ENCODE results near the gene CORO6.
"Not testable (repeated sequence)": the region's sequence is repeated elsewhere in the genome, so short reads cannot be mapped to it uniquely, and the experiment has no call there.

The CORO6 gene

DNA sequence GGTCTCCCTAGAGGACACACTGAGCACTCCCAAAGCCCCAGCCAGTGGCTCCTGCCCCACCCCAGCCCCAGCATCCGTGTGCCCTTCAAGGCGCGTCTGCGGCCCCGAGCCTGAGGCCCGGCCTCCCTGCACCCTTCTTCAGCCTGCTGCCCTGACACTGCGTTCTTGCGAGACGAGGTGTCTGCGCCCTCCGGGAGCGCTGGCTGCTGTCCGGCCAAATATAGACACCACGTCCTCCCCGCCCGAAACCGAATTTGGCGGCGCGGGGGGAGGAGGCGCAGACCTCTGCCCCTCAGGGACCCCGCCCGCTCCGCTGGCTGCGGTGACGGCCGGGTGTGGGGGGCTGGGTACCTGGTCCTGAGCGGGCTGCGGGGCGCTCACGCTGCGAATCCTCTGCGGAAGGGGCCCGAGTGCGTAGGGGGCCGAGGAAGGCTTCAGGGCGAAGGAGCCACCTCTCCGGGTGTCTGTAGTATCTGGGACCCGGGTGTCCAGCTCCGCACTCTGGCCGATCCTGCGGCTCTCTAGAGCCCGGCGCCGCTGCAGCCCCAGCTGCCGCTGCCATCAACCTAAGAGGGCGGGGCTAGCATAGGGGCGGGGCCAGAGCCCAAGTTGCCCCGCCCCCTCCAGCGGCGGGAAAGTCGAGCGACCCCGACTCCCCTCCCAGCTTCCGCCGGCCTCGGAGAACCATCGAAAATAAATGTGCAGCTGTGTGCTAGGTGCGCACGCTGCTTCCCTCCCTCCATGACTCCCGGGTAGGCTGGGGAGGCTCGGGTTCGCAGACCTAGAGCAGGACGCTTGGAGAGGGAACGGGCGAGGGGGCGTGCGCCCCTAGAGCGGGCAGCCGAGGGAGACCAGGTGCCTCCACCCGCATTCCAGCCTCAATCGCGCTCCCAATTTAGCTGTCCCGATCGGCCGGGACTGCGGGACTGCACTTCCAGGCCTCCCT lies at the start of gene CORO6:
Gene CORO6, minus strand, starts transcription at position 576 of the 946 bp plus-strand sequence. CDS start 1,491 bp downstream, outside the sequence.
- no peak for DNase-seq

DNA sequence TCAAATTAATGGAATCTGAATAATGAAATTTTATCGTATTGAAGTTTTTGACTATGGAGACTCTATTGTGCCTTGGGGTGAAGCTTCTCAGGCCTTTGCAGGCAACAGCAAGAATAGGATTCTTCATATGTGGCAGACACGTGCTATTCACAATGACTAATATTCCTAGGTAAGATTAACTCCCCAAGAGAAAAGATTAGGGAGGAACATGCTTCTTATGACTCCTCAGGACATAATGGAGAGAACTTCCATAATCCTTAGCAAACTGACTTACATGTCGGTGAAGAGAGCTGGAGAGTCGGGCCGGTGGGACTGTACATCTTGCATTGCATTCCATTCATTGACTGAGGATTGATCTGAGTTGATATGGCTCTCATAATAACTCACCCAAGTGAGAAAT lies 48.9 kb upstream of the CORO6 start:
- DNase-seq = no peak

DNA sequence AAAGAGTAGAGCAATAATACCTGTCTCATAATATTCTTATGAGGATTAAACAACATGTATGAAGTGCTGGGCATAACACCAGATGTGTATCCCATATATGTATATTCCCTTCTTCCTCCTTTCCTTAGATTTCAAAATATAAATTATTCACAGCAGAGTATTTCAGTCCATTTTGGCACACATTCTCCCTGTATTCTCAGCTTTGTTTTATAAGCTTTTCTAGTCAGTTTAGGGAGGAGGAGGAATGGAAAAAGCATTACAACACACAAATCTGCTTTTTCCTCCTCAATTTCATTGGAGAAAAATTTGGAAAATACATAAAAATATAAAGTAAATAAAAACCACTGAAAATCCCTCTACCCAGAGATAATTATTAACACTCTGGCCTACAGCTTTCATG lies 46.6 kb upstream of the CORO6 start:
- no peak for DNase-seq

DNA sequence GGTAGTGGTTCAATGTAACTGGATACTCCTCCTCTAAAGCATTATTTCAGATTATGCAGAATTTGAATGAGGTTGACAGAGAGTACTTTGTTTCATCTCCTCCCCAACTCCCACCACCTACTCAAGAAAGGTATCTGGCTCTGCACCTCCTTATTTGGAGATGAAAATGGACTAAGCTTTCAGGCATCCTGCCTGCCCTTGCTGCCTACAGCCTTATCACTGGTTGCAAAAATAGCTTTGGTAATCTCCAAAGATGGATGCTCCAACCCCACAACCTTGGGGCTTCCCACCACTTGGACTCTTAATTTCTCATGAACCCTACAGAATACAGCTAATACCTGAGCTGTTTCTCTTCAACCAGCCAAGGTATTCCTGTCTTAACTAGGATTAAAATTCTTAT lies 45.3 kb upstream of the CORO6 start:
- DNase-seq = no peak

DNA sequence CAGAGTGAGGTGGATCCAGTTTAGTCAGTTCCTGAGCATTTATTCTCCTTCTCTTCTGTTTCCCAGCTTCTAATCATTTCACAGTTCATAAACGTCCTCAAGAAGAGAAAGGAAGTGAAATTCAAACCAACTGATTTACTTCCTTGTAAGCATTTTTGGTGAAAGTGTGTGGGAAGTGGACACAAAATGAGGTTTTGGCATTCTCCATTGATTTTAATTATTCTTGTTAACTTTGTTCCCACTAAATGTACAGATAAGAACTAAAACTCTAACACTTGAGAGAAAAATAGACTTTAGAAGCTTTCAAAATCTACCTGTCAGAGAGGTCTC lies 42.7 kb upstream of the CORO6 start:
- no peak for DNase-seq

DNA sequence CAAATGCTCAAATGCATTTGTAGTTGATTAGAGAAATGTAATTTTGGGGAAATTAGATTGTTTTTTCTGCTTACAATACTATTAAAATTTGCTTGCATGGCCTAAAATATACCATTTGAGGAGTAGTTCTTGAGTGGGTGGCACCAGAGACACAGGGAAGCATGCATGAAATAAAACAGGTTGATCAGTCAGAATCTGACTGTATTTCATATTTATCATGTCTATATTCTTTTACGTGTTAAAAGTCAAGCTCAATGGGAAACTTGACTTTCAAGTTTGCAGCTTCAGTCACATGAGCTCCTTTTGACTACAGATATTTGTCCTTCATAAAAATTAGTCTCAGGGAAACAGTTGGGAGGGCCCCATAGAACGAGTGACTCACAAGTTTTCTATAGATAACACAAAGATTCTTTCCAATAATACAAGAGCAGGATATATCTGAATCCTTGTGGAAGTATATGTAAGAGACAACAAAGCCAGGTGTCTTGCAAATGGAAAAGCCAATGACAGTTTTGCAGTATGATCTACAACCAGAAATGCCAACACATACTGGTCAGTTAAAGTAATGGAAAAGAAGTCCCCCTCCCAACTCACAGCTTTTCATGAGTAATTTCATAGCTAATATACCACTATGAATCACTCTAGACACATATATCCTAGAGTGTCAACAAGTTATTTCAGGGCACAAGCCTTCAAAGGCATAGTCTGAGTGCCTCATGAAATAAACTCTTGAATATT lies 42.2 kb upstream of the CORO6 start:
- no peak for DNase-seq

DNA sequence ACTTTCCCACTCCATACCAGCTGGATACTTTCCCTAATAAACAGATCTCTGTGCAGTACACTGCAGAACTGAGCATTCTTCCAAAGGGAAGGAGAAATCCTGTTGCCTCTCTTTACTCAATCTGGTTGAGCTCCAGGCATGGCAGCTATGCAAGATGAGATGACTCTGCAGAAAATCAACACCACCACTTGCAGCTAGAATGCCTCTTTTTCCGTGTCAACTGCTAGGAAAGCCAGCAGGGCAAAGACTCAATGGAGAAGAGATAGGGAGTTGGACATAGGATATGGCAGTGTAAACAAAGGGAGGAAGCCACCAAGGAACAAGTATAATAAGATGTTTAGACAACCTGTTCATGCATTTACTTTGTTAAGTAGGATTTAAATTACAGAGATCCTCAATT lies 40.4 kb upstream of the CORO6 start:
- no peak for DNase-seq

DNA sequence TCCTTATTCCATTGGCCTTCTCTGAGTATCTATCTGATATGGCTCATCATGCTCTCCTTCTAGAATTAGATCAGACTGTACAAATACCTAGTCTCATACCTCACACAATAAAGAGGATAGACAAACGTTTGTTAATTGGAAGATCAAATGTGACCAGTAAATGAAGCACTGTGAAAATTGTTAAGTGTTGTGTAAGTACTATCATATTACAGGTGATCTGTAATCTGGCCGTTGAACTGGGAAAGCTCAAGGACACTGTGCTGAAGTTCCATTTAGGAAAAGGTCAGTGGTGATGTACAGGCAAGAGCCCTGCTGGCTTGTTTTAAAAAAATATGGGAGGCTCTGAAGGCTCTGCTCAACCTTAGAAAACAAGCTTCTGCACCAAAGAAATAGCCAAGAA lies 38.5 kb upstream of the CORO6 start:
- DNase-seq = no peak

DNA sequence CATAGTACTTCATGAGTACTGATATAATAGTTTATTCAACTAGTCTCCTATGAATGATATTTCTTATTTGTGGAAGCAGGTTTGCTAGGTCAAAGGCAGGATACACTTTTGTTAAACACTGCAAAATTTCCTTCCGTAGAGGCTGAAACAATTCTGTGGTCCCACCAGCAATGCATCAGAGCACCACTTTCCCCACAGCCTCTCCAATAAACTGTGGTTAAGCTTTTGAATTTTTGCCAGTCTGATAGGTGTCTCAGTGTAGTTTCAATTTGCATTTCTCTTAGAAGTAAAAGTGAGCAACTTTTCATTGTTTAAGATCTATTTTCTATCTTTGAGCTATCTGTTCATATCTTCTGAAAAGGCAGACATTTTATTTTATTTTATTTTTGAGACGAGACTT lies 36.4 kb upstream of the CORO6 start:
- no peak for DNase-seq

DNA sequence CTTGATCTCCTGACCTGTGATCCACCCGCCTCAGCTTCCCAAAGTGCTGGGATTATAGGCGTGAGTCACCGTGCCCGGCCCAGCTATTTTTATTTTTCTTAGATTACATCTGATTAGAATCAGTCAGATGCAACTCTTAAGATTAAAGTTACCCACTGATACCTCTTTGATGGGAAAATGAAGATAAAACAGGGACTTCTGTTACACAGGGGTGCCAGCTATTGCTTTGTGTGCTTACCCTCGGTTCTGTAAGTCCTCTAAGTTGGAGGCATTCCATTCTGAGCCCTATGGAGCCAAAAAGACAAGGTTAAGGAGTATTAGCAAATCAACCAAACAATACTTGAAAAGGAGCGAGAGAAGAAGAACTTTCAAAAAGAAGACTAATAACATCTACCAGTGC lies 32.6 kb upstream of the CORO6 start:
- no peak for DNase-seq

DNA sequence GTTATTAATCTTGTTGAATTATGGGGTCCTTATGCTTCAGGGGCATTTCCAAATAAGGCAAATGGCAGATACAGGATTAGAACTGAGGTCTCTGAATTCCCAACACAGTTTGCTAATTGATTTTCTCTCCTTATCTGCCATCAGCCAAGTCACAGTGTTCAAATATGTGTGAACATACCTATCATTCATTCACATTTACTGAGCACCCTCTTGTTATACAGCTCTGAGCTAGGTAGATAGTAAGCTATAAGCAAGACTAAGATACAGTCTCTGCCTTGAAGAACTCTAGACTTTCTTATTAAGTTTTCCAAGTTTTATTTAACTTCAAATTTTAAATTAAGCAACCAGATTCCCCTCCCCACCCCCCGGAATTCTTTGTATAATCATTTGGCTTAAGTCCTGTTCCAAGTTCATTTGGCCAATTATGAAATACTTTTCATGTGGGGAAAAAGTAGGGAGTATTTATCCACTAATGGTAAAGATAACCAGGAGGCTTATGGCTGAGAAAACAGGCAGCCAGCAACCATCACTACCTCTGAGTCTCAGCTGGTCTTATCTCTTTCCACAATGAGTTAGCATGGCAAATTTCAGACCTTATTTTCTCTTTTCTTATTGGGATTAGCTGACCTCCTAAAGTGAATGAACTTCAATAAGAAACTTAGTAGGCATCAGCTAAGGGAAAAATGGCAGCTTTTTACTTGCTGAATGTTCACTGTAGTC lies 31.4 kb upstream of the CORO6 start:
- DNase-seq = no peak

DNA sequence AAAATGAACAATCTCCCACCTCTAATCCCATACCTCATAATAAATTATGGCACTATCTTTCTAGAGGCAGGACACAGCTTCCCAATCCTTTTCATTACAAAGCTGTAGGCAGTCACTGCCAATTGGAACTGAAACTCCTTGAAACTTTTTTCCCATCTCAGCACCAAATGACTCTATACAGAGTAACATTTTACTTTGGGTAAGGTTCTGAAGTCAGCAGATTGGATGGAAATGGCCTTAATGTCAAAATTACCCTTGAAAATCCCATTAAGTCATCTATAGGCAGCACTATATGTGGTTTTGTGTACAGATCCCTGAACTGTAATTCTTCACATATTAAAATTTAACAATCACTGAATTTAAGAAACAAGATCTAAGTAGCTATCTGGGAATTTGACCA lies 30.3 kb upstream of the CORO6 start:
- DNase-seq = no peak

DNA sequence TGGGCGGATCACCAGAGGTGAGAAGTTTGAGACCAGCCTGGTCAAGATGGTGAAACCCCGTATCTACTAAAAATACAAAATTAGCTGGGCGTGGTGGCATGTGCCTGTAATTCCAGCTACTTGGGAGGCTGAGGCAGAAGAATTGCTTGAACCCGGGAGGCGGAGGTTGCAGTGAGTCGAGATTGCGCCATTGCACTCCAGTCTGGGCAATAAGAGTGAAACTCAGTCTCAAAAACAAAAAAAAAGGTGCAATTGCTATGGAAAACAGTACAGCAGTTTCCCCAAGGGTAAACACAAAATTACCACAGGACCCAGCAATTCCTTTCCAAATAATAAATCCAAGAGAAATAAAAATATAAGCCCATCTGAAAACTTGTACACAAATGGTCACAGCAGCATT lies 29.2 kb upstream of the CORO6 start:
- not testable (repeated sequence) for DNase-seq

DNA sequence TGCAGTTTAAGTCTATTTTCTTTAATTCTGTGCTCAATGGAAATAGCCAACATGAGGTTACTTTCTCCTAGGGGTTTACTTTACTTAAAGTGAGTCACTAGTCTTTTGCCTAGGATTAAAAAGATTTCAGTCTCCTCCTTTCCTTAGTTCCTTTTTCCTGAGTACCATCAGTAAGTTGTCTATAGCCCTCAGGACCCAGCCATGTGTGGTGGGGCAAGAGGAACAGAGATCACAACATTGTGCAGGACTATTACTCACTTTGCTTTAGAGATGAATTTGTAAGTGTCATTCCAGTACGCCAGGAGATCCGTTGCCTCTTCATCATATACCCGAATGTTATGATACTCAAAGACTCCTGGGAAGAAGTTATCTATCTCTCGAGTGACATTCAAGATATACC lies 27.7 kb upstream of the CORO6 start:
- DNase-seq = no peak

DNA sequence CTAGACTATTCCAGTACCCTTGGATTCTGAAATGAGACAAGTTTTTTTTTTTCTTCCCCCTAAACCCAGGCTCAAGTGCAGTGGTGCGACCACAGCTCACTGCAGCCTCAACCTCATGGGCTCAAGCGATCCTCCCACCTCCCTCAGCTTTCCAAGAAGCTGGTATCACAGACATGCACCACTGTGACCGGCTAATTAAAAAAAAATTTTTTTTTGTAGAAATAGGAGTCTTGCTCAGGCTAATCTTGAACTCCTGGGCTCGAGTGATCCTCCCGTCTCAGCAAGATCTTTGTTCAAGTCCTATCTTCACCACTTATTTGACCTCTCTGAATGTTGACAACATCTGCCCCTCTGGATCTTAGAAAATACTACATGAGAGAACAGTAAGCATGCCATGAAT lies 26.6 kb upstream of the CORO6 start:
- DNase-seq = no peak

DNA sequence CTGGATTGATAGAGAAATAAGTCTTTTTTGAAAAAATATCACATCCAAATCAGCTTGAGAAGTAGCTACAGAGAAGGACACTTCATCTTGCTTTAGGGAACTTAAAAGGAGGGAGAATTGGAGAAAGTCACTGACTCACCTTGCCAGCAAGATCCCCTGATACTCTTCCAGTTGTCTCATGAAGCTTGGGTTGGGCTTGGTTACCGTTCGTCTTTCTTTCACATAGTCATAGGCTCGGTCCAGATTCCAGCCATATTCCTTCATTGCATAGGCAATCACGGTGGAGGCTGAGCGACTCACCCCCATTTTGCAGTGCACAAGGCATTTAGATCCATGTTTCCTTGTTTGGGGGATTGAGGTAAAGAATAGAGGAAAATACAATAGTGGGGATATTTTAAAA lies 25.3 kb upstream of the CORO6 start:
- no peak for DNase-seq

DNA sequence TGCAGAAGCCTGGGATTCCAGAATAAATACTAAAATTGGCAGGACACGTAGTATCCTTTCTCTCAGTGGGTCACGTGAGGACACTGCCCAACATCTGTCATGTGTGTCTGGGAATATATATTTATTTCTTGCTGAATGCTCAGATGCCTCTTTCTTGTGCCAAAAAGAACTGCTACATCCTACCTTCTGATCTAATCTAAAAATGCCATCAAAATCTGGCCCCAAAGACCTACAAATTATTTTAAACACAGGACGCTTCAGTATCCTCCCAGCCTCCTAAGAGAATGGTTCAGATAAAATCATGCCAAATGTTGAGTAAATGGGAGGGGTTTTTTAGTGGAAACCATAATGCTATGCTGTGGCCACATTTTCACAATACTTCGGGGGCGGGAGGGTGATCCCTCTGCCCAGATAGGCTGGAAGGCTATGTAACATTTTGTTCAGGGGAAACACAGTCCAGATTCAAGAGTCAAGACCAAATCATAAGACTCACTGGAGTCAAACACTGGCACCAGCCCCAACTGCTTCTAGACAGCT lies 22.9 kb upstream of the CORO6 start:
- peak; percentile 83 for DNase-seq

DNA sequence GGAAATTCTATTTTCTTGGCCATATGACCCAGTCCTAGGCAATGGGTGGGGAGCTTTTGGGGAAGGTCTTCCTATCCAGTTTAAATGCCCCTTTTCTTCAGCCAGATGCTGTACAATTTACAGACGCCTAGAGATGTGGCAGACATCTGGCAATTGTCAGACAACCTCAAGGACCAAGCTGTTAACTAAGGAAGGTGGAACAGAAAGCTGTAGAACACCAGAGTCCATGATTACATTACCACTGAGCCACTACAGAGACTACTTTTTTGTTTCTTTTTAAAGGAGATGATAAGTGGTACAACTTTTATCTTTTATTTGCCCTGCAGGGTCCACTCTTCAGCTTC lies 21.1 kb upstream of the CORO6 start:
- DNase-seq = no peak

DNA sequence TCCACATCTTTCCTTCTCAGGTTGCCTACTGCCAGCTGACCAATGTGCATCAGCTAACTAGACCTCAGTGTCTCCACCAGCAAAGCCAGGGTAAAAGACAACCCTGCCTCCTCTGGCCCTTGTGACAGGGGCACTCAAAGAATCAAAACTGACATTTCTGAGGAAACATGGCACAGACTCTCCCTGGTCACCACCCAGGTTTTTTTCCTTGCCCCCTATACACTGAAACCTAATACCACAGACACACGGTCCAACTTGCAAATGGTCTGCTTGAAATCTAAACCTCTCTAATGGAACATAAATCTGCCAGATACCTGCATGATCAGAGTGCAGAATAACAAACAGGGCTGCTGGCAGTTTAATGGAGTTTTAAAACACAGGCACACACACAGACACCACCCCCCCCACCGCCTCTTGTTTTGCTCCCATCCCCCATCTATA lies 19.5 kb upstream of the CORO6 start:
- no peak for DNase-seq

DNA sequence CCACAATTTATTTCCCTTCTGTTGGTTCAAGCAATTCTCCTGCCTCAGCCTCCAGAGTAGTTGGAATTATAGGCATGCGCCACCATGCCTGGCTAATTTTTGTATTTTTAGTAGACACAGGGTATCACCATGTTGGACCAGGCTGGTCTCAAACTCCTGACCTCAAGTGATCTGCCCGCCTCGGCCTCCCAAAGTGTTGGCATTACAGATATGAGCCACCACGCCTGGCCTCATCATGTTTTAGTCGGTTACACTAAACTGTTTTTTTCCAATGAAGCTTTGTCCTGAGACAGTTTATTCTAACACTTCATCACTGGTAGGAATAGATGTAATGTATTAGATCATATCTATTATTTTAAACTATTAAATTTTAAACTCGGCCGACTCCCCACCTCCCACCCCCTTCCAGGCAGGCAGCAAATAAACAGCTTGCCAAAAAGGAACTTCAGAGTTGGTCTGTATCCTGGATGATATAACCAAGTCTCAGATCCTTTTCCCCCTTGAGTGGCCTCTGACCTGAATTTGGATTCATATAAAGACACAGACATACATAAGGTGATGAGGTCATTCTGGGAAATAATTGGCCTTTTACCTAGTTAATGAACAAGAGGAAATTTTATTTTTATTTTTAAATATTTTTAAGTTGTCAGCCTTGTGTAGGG lies 18.4 kb upstream of the CORO6 start:
- DNase-seq = no peak

DNA sequence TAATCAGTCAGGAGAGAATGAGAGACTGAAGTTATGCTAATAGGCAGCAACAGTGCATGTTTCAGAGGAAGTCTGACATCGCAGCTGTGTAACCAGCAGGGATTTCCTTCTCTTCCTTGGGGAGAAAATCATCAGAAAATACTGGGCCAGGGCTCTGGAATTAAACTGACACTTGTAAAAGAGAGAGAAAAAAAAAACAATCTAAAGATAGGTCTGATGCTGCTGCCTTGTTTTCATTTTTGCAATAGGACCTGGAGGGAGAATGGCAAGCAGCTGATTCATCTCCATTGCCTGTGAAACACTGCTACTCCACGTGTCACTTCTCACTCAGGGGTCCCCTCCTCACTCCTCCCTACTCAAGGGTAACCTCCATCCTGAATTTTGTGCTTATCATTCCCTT lies 17.7 kb upstream of the CORO6 start:
- no peak for DNase-seq

DNA sequence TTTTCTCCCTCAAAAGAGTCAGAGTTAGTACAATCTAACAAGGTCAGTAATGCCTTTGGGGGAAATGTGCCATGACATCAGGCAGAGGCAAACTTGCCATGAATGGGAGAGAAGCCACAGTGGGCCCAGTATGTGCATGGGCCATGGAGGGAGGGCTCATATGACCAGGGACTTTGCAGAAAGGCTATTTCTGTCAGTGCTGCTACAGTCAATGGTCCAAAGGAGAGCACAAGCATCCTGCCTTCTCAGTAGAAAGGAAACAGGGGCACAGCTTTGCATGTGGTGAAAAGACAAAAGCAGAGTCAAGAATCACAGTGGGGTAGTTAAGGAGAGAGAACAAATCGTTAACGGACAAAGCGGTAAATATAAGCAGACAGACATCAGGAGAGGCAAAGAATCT lies 11.2 kb upstream of the CORO6 start:
- DNase-seq = no peak

DNA sequence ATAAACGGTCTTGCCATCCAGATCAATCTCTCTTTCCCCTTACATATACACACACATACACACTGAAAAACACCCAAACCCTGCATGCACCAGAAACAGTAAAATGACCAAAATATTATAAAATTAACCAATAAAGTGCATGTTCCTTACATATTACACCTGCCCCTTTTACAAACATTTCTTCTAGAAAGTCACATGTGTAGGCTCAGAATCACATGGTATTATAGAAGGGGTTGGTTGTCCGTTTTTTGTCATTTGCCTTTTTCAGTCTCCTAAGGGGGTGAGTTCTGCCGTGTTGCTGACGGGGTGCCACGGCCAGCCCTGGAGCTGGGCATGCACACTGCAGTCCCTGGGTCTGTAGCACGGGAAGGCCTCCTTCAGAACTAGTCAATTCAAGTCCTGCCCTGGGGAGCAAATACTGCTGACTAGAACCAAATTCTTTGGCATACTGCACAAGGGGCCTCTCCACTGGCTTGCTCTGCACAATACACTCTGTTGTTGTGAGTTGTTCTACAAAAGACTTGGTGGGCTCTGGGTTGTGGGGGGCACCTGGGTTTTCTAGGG lies 8.0 kb upstream of the CORO6 start:
- no peak for DNase-seq

Measured in NCI-H1694 treated with DMSO at 0.1 percent for 48 hours (cell line).